ENCODE data around the gene LPCAT1. TPM values are rescaled to one million over a fixed set of nuclear protein-coding genes. Genes with fewer than 3 reads are reported as not detected.

LPCAT1 gene
- total and polyA plus RNA-seq, 2 of the 13 experiments (the other 11 are each of a cell fraction or from before 2014, with no cell fraction given) = 29.8 to 90.6 TPM

GRCh38 chr5:1420211-1421195, 103.3 kb downstream of the LPCAT1 start:
- WGBS (ENCODE audit: low lambda C conversion rate) = 32% methylated on average over 18 of the region's 23 CpGs
- POLR2A ChIA-PET = no interaction called here
- TF ChIP-seq, protein P1, sequence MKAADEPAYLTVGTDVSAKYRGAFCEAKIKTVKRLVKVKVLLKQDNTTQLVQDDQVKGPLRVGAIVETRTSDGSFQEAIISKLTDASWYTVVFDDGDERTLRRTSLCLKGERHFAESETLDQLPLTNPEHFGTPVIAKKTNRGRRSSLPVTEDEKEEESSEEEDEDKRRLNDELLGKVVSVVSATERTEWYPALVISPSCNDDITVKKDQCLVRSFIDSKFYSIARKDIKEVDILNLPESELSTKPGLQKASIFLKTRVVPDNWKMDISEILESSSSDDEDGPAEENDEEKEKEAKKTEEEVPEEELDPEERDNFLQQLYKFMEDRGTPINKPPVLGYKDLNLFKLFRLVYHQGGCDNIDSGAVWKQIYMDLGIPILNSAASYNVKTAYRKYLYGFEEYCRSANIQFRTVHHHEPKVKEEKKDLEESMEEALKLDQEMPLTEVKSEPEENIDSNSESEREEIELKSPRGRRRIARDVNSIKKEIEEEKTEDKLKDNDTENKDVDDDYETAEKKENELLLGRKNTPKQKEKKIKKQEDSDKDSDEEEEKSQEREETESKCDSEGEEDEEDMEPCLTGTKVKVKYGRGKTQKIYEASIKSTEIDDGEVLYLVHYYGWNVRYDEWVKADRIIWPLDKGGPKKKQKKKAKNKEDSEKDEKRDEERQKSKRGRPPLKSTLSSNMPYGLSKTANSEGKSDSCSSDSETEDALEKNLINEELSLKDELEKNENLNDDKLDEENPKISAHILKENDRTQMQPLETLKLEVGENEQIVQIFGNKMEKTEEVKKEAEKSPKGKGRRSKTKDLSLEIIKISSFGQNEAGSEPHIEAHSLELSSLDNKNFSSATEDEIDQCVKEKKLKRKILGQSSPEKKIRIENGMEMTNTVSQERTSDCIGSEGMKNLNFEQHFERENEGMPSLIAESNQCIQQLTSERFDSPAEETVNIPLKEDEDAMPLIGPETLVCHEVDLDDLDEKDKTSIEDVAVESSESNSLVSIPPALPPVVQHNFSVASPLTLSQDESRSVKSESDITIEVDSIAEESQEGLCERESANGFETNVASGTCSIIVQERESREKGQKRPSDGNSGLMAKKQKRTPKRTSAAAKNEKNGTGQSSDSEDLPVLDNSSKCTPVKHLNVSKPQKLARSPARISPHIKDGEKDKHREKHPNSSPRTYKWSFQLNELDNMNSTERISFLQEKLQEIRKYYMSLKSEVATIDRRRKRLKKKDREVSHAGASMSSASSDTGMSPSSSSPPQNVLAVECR (CRISPR knock-in tag; IDR thresholded peaks at IDR 0.05; ENCODE audit: borderline replicate concordance) = no peak
- TF ChIP-seq ZNF775 (CRISPR knock-in tag; IDR thresholded peaks at IDR 0.05; ENCODE audit: borderline replicate concordance) = no peak
- TF ChIP-seq, protein P2, sequence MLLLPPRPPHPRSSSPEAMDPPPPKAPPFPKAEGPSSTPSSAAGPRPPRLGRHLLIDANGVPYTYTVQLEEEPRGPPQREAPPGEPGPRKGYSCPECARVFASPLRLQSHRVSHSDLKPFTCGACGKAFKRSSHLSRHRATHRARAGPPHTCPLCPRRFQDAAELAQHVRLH (CRISPR knock-in tag; IDR thresholded peaks at IDR 0.05; ENCODE audit: borderline replicate concordance, low read depth) = no peak
- no peak for TF ChIP-seq RCOR2 (CRISPR knock-in tag; IDR thresholded peaks at IDR 0.05)
- 0 out of 2 replicates have a peak, but pooled peaks cover 2% of the 10 kb centered on the region for H4K20me1 ChIP-seq (ENCODE audit: insufficient read depth, low read length)
- no TSS peak for BruUV-seq (replicated peaks)
- no peaks in the 10 kb centered on the region for H3K79me2 ChIP-seq (ENCODE audit: insufficient read depth, low read length)
- in situ Hi-C loops (cut with HindIII; ENCODE audit: extremely low pct_ligation_motif_present, low pct_unique_long_range_greater_than_20kb) (no loop called here), intact Hi-C loops (cut with micrococcal nuclease; ENCODE audit: unreplicated experiment) (no loop called here)
- H3K36me3 ChIP-seq (replicated peaks in 1 of 2; ENCODE audit: control insufficient read depth in 1 of 2, insufficient read depth in 2 of 2, low read length in 2 of 2) = no peaks in the 10 kb centered on the region
- ATAC-seq = no peak
- no peak for DNase-seq (ENCODE audit: low spot score)
- H2AFZ ChIP-seq (ENCODE audit: low read length) = no peak overlapping the region
- peaks cover 5 to 15% of the 10 kb centered on the region in 2 experiments; a peak in 3 of 5 replicates for H3K27me3 ChIP-seq (ENCODE audit: control insufficient read depth in 1 of 2, insufficient read depth in 2 of 2, low read length in 2 of 2)
- no peaks in the 10 kb centered on the region for H3K4me1 ChIP-seq (ENCODE audit: insufficient read depth, low read length)
- H3K9me3 ChIP-seq (ENCODE audit: low read length) = no peaks in the 10 kb centered on the region
- no peak overlapping the region for H3K4me3 ChIP-seq (replicated peaks in 1 of 3; ENCODE audit: insufficient read depth in 1 of 3, low read depth in 2 of 3, low read length in 3 of 3)
- no peak for FAIRE-seq
- H3K27ac ChIP-seq (ENCODE audit: extremely low read length, insufficient read depth, low read length) = no peak overlapping the region
- no peak overlapping the region for H3K9ac ChIP-seq (ENCODE audit: insufficient read depth, low read depth, low read length)
- no peak overlapping the region for H3K4me2 ChIP-seq (ENCODE audit: low read depth, low read length)
- CTCF ChIA-PET (ENCODE audit: low intra/inter-chr PET ratio, low total read pairs) = no interaction called here

All from HepG2 (cell line).